SK-N-DZ (cell line): Measurements from ENCODE around the gene SERPINB10.
A peak's percentile ranks its signal among the peaks of the same experiment; 100 is the strongest.
"Not testable (repeated sequence)": the region's sequence is repeated elsewhere in the genome, so short reads cannot be mapped to it uniquely, and the experiment has no call there.

Source experiments
- DNase-seq: peaks from one replicate; pipeline ENCODE4 v3.0.0-alpha.2; 2015; ENCODE audit warnings: low spot score

SERPINB10 gene

GRCh38 chr18:63892566-63892965 is 15.2 kb upstream of the SERPINB10 start:
- no peak for DNase-seq

- DNase-seq: no peak
Observed at GRCh38 chr18:63894106-63894772, 13.5 kb upstream of the SERPINB10 start.

GRCh38 chr18:63895190-63895589 is 12.6 kb upstream of the SERPINB10 start:
- no peak for DNase-seq

GRCh38 chr18:63897072-63897471 is 10.7 kb upstream of the SERPINB10 start:
- no peak for DNase-seq

GRCh38 chr18:63899206-63899605 is 8.6 kb upstream of the SERPINB10 start:
- DNase-seq: no peak

GRCh38 chr18:63903851-63904570 is 3.7 kb upstream of the SERPINB10 start:
- no peak for DNase-seq

GRCh38 chr18:63904694-63905093 is 3.1 kb upstream of the SERPINB10 start:
- DNase-seq: no peak

- no peak for DNase-seq
Observed at GRCh38 chr18:63905361-63905760, 2.4 kb upstream of the SERPINB10 start.

- no peak for DNase-seq
Observed at GRCh38 chr18:63906056-63906455, 1.7 kb upstream of the SERPINB10 start.

- no peak for DNase-seq
Observed at GRCh38 chr18:63908858-63909257, 1.1 kb downstream of the SERPINB10 start.

- no peak for DNase-seq
Observed at GRCh38 chr18:63909870-63910269, 2.1 kb downstream of the SERPINB10 start.

- DNase-seq: no peak
Observed at GRCh38 chr18:63917817-63918216, 10.1 kb downstream of the SERPINB10 start.

- DNase-seq: no peak
Observed at GRCh38 chr18:63922049-63922448, 14.3 kb downstream of the SERPINB10 start.

GRCh38 chr18:63924551-63924950 is 16.8 kb downstream of the SERPINB10 start:
- DNase-seq: no peak

- no peak for DNase-seq
Observed at GRCh38 chr18:63928331-63928730, 20.6 kb downstream of the SERPINB10 start.

GRCh38 chr18:63929369-63929768 is 21.6 kb downstream of the SERPINB10 start:
- not testable (repeated sequence) for DNase-seq

- DNase-seq: no peak
Observed at GRCh38 chr18:63930773-63931354, 23.1 kb downstream of the SERPINB10 start.

- DNase-seq: peak; percentile 55
Observed at GRCh38 chr18:63936156-63936931, 28.6 kb downstream of the SERPINB10 start.

- DNase-seq: no peak
Observed at GRCh38 chr18:63936932-63937393, 29.2 kb downstream of the SERPINB10 start.

- DNase-seq: no peak
Observed at GRCh38 chr18:63940008-63940407, 32.2 kb downstream of the SERPINB10 start.

- DNase-seq: not testable (repeated sequence)
Observed at GRCh38 chr18:63940543-63941050, 32.8 kb downstream of the SERPINB10 start.
